Neuronal stem cell (in vitro differentiated cells): ENCODE measurements around the gene PPIAL4G.
"Not testable (repeated sequence)": the region's sequence is repeated elsewhere in the genome, so short reads cannot be mapped to it uniquely, and the experiment has no call there.

Source experiments
- DNase-seq: peaks from one replicate; pipeline ENCODE4 v3.0.0-alpha.2; 2013; ENCODE audit warnings: low spot score
- H2AFZ ChIP-seq: one replicate; pipeline ENCODE4 v1.6.1; 2013; ENCODE audit warnings: mild to moderate bottlenecking, low read length, inconsistent platforms
- H2AK5ac ChIP-seq: 2 replicates; pipeline ENCODE4 v1.6.1; 2013; ENCODE audit warnings: low read depth, mild to moderate bottlenecking, inconsistent platforms, low read length, moderate library complexity, mixed read lengths
- H2BK120ac ChIP-seq: 2 replicates; pipeline ENCODE4 v1.6.1; 2013; ENCODE audit warnings: low read depth, mild to moderate bottlenecking, inconsistent platforms, low read length, moderate library complexity, mixed read lengths
- H2BK12ac ChIP-seq: one replicate; pipeline ENCODE4 v1.6.1; 2013; ENCODE audit warnings: low read length, inconsistent platforms
- H2BK15ac ChIP-seq: 2 replicates; pipeline ENCODE4 v1.6.1; 2013; ENCODE audit warnings: mild to moderate bottlenecking, low read length, inconsistent platforms, mixed read lengths
- H2BK5ac ChIP-seq: one replicate; pipeline ENCODE4 v1.6.1; 2013; ENCODE audit warnings: inconsistent platforms, mild to moderate bottlenecking, low read length, moderate library complexity
- H3K14ac ChIP-seq: one replicate; pipeline ENCODE4 v1.6.1; 2013; ENCODE audit warnings: low read length, inconsistent platforms
- H3K18ac ChIP-seq: 2 replicates; pipeline ENCODE4 v1.6.1; 2013; ENCODE audit warnings: low read length, inconsistent platforms
- H3K23ac ChIP-seq: 2 replicates; pipeline ENCODE4 v1.6.1; 2013; ENCODE audit warnings: low read depth, mild to moderate bottlenecking, mixed read lengths, low read length, inconsistent platforms; ENCODE audit not compliant: poor library complexity
- H3K27ac ChIP-seq: replicated peaks from 3 replicates; pipeline ENCODE4 v1.5.1; 2013; ENCODE audit warnings: low read length, inconsistent platforms
- H3K27me3 ChIP-seq, 3 experiments: 2 replicates each; pipeline ENCODE4 v1.6.1; 2013; ENCODE audit warnings: low read length in 3 of 3, mild to moderate bottlenecking in 2 of 3, inconsistent platforms in 1 of 3, low read depth in 1 of 3, mixed read lengths in 1 of 3, moderate library complexity in 1 of 3; ENCODE audit not compliant: control insufficient read depth in 3 of 3, insufficient read depth in 3 of 3
- H3K36me3 ChIP-seq, 2 donors: replicated peaks in 1 of 2; 2 replicates each; pipeline ENCODE4 v1.6.1; 2013; ENCODE audit warnings: low read length in 2 of 2; ENCODE audit not compliant: control insufficient read depth in 2 of 2, insufficient read depth in 2 of 2
- H3K4ac ChIP-seq: 2 replicates; pipeline ENCODE4 v1.6.1; 2013; ENCODE audit warnings: inconsistent platforms, mild to moderate bottlenecking, low read length, moderate library complexity
- H3K4me1 ChIP-seq, 2 donors: 1 replicate in 1 of 2; 2 replicates in 1 of 2; pipeline ENCODE4 v1.6.1; 2013; ENCODE audit warnings: low read length in 2 of 2, low read depth in 1 of 2; ENCODE audit not compliant: control insufficient read depth in 2 of 2, insufficient read depth in 1 of 2
- H3K4me2 ChIP-seq: one replicate; pipeline ENCODE4 v1.6.1; 2013; ENCODE audit warnings: mild to moderate bottlenecking, low read length, inconsistent platforms; ENCODE audit not compliant: insufficient read depth, poor library complexity, severe bottlenecking
- H3K4me3 ChIP-seq, 2 donors: 2 replicates each; pipeline ENCODE4 v1.5.1; 2013; ENCODE audit warnings: low read length in 2 of 2, mild to moderate bottlenecking in 2 of 2, inconsistent platforms in 1 of 2, moderate library complexity in 1 of 2
- H3K79me1 ChIP-seq: one replicate; pipeline ENCODE4 v1.6.1; 2013; ENCODE audit warnings: low read depth, mild to moderate bottlenecking, inconsistent platforms, low read length, moderate library complexity
- H3K9ac ChIP-seq: one replicate; pipeline ENCODE4 v1.6.1; 2013; ENCODE audit warnings: mild to moderate bottlenecking, low read depth, low read length, inconsistent platforms; ENCODE audit not compliant: poor library complexity
- H3K9me3 ChIP-seq, 2 donors: replicated peaks in 1 of 2; 2 replicates each; pipeline versions ENCODE3 to v1.6.1; 2013; ENCODE audit warnings: low read length in 2 of 2, mild to moderate bottlenecking in 2 of 2, inconsistent platforms in 1 of 2, low read depth in 1 of 2, mixed read lengths in 1 of 2, moderate library complexity in 1 of 2; ENCODE audit not compliant: control insufficient read depth in 2 of 2, insufficient read depth in 1 of 2
- H4K8ac ChIP-seq: one replicate; pipeline ENCODE4 v1.6.1; 2013; ENCODE audit warnings: low read depth, mild to moderate bottlenecking, inconsistent platforms, low read length, moderate library complexity
- H4K91ac ChIP-seq: one replicate; pipeline ENCODE4 v1.6.1; 2013; ENCODE audit warnings: low read length, low read depth, mild to moderate bottlenecking, inconsistent platforms; ENCODE audit not compliant: poor library complexity
- WGBS, 2 donors: extraction: QIAGEN DNeasy Blood & Tissue Kit; methylation state at CpG; one replicate each; pipeline ENCODE4 v1.1.7; 2013; ENCODE audit warnings: missing lambda C conversion rate in 2 of 2, mixed read lengths in 1 of 2; ENCODE audit not compliant: insufficient read length in 2 of 2, insufficient replicate concordance in 1 of 2; ENCODE audit errors: extremely low coverage in 2 of 2; 5-methylcytosine and 5-hydroxymethylcytosine counted together

Gene PPIAL4G

DNA sequence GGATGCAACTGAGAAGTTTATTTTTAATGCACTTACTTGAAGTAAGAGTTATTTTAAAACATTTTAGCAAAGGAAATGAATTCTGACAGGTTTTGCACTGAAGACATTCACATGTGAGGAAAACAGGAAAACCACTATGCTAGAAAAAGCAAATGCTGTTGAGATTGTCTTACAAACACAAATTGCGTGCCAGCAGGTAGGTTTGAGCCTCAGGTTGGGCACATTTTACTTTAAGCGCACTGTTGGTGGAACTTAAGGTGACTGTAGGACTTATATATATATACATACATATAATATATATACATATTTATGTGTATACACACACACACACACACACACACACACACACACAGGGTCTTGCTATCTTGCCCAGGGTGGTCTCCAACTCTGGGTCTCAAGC, 43.5 kb upstream of the PPIAL4G start:
- not testable (repeated sequence) for H3K4me2 ChIP-seq, H3K4ac ChIP-seq, H3K4me1 ChIP-seq, H4K91ac ChIP-seq, H3K27me3 ChIP-seq, H3K14ac ChIP-seq, H3K4me3 ChIP-seq, H3K9ac ChIP-seq, H3K79me1 ChIP-seq, H3K18ac ChIP-seq, H2BK12ac ChIP-seq, H3K27ac ChIP-seq, H4K8ac ChIP-seq, DNase-seq, H3K9me3 ChIP-seq, H2AFZ ChIP-seq, H3K36me3 ChIP-seq, H2BK120ac ChIP-seq, H2BK15ac ChIP-seq, H2BK5ac ChIP-seq, H2AK5ac ChIP-seq, H3K23ac ChIP-seq
- no CpG with 5 or more reads among the region's 2 CpGs for WGBS, 2 donors

DNA sequence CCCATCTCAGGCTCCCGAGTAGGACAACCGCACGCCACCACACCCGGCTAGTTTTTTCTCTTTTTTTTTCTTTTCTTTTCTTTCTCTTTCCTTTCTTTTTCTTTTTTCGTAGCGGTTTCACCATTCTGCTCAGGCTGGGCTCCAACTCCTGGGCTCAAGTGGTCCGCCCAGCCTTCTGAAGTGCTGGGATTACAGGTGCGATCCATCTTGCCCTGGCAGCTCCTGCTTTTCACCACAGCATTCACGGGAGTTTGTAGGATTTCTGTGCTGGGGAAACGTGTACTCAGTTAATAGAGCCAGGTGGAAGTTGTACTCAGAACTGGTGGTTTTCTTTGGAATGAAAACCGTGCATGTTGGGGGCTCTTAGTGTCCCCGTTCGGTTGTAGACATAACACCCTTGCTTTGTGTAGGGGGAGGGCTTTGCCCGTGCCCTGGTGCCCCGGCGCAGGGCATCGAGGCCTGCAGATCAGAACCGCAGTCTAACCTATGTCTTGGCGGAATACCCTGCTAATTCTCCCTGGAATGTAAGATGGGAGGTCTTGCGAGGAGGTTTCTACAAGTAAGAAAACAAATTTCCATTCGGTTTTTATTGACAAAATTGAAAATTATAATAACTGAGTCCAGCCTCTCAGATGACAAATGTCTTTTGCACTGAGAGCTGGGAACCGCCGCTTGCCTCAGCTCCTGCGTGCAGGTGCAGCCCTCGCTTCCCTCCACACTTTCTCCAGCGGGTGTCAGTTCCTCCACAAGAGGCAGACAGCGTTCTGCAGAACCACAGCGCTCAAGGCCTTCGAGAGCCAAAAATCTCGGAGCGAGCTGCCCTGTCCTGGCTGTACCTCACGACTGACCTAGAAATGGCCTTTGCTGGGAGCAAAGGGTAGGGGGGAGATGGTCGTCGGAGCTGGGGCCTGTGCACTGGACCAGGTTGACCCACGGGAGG, 40.4 kb upstream of the PPIAL4G start:
- not testable (repeated sequence) for H2BK12ac ChIP-seq, H3K9ac ChIP-seq, H2BK15ac ChIP-seq, H3K4me2 ChIP-seq, H3K23ac ChIP-seq, H3K27me3 ChIP-seq, H2BK5ac ChIP-seq, H2AK5ac ChIP-seq, H2AFZ ChIP-seq, H2BK120ac ChIP-seq, DNase-seq, H4K8ac ChIP-seq, H3K4me1 ChIP-seq, H3K4ac ChIP-seq, H3K79me1 ChIP-seq, H4K91ac ChIP-seq, H3K9me3 ChIP-seq, H3K36me3 ChIP-seq, H3K14ac ChIP-seq, H3K18ac ChIP-seq, H3K4me3 ChIP-seq, H3K27ac ChIP-seq
- WGBS, 2 donors, result no CpG with 5 or more reads among the region's 35 CpGs

DNA sequence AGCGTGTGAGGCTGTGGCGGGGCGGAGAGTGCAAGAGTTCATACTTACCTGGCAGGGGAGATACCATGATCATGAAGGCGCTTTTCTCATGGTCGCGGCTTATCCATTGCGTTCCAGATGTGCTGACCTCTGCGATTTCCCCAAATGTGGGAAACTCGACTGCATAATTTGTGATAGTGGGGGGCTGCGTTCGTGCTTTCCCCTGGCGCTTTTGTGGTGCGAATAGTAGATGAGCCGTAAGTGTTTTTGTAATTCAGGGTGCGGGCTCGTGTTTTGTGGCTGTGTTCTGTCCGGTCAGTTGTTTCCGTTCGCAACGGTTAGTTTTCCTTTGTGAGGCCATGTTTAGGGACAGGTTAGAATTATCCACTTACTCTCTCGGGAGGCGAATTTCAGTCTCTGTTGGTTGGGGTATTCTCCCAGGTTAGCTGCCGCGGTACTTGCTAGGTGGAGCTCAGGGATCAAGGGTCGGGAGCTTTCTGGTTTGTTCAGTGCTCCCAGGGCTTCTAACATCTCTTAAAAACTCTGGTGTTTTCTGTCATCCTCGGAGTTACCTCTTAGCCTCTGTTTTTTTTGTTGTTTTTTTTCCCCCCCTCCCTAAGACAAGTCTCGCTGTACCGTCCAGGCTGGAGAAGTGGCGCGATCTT, 39.6 kb upstream of the PPIAL4G start:
- peak; percentile 86 for DNase-seq
- peak overlapping the region; percentile 40 for H3K27ac ChIP-seq
- H3K14ac ChIP-seq, H2BK15ac ChIP-seq, H3K4me2 ChIP-seq, H4K8ac ChIP-seq, H3K36me3 ChIP-seq, H2AK5ac ChIP-seq, H2BK120ac ChIP-seq, H3K79me1 ChIP-seq, H3K9me3 ChIP-seq, H2BK12ac ChIP-seq, H3K4ac ChIP-seq, H3K9ac ChIP-seq, H3K4me1 ChIP-seq, H3K27me3 ChIP-seq, H3K18ac ChIP-seq, H4K91ac ChIP-seq, H2BK5ac ChIP-seq: not testable (repeated sequence)
- peak overlapping the region; percentile 100 for H3K23ac ChIP-seq
- WGBS, 2 donors, result no CpG with 5 or more reads among the region's 30 CpGs
- peak overlapping the region; percentile 48 for H2AFZ ChIP-seq
- H3K4me3 ChIP-seq, result peak overlapping the region; percentile 9 to 70

DNA sequence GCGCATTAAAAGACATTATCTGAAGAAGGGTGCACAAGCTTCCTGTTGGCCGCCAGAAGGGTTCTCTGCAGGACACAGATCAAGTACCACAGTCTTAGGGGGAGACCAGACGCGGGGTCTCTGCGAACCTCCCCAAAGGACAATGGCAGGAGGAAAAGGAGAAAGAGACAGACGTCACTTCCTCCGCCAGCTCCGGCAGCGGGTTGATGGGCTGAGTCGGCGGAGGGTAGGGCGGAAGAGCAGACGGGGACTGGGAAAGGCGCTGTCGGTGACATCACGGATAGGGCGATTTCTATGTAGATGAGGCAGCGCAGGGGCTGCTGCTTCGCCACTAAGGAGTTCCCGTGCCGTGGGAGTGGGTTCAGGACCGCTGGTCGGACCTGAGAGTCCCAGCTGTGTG, 39.0 kb upstream of the PPIAL4G start:
- not testable (repeated sequence) for H2BK5ac ChIP-seq, H3K4me1 ChIP-seq, H2BK15ac ChIP-seq, H3K4me3 ChIP-seq, H3K27me3 ChIP-seq, H2BK12ac ChIP-seq, H3K14ac ChIP-seq, H4K8ac ChIP-seq, H3K4me2 ChIP-seq, H3K36me3 ChIP-seq, H3K9me3 ChIP-seq, H2BK120ac ChIP-seq, H3K79me1 ChIP-seq, H2AFZ ChIP-seq, H2AK5ac ChIP-seq, H3K9ac ChIP-seq, H3K27ac ChIP-seq, H3K18ac ChIP-seq, H3K4ac ChIP-seq, H4K91ac ChIP-seq
- DNase-seq, result peak; percentile 54
- no CpG with 5 or more reads among the region's 23 CpGs for WGBS, 2 donors
- peak overlapping the region; percentile 100 for H3K23ac ChIP-seq
